SU-DHL-6 (cell line): ENCODE measurements around the gene BCL3.

Source experiments
- H2AFZ ChIP-seq: fragments of 200-600 bp; sonication (generic); 2 replicates; pipeline ENCODE4 v1.6.1; 2014; ENCODE audit warnings: low read depth, mild to moderate bottlenecking, moderate library complexity, mixed read lengths, antibody characterized with exemption, low read length; ENCODE audit not compliant: severe bottlenecking
- H3F3A ChIP-seq: fragments of 200-600 bp; shearing (Covaris generic); 2 replicates; pipeline ENCODE4 v1.6.0; 2016; ENCODE audit warnings: antibody characterized with exemption, mild to moderate bottlenecking; ENCODE audit not compliant: insufficient read depth
- H3K27ac ChIP-seq: fragments of 200-600 bp; sonication (generic); 2 replicates; pipeline ENCODE4 v1.5.1; 2016; ENCODE audit warnings: low read depth, mild to moderate bottlenecking, low read length, moderate library complexity, mixed read lengths
- H3K27me3 ChIP-seq: fragments of 200-600 bp; sonication (generic), shearing (Covaris generic); 2 replicates; pipeline ENCODE4 v1.6.0; 2014; ENCODE audit warnings: mild to moderate bottlenecking, low read length
- H3K36me3 ChIP-seq: fragments of 200-600 bp; sonication (generic); 2 replicates; pipeline ENCODE4 v1.6.1; 2014; ENCODE audit warnings: mild to moderate bottlenecking, low read length, mixed read lengths
- H3K4me2 ChIP-seq: fragments of 300-600, 200-600 bp; shearing (Covaris generic), sonication (generic); 2 replicates; pipeline ENCODE4 v1.6.0; 2014; ENCODE audit warnings: low read length, low read depth, mild to moderate bottlenecking; ENCODE audit not compliant: poor library complexity, severe bottlenecking
- H3K4me3 ChIP-seq: fragments of 200-600 bp; sonication (generic); 2 replicates; pipeline ENCODE4 v1.5.1; 2014; ENCODE audit warnings: antibody characterized with exemption, low read length, mild to moderate bottlenecking, mixed read lengths; ENCODE audit not compliant: insufficient read depth, poor library complexity, severe bottlenecking
- H3K79me2 ChIP-seq: fragments of 200-600 bp; sonication (generic); 2 replicates; pipeline ENCODE4 v1.6.1; 2014; ENCODE audit warnings: mild to moderate bottlenecking, low read length, moderate library complexity; ENCODE audit not compliant: insufficient read depth
- H3K9ac ChIP-seq: fragments of 200-600 bp; sonication (generic); 2 replicates; pipeline ENCODE4 v1.7.0; 2014; ENCODE audit warnings: mild to moderate bottlenecking, low read length
- H3K9me2 ChIP-seq: fragments of 200-600 bp; sonication (generic); replicated peaks from 2 replicates; pipeline ENCODE4 v1.6.1; 2014; ENCODE audit warnings: low read length; ENCODE audit not compliant: insufficient read depth
- H3K9me3 ChIP-seq: fragments of 200-600 bp; sonication (generic); 2 replicates; pipeline ENCODE4 v1.6.1; 2014; ENCODE audit warnings: low read length, mixed read lengths; ENCODE audit not compliant: insufficient read depth
- H4K20me1 ChIP-seq: fragments of 200-600 bp; sonication (generic); 2 replicates; pipeline ENCODE4 v1.6.1; 2014; ENCODE audit warnings: low read depth, mild to moderate bottlenecking, antibody characterized with exemption, low read length, moderate library complexity, mixed read lengths
- EZH2phosphoT487 ChIP-seq: fragments of 200-600 bp; sonication (generic), shearing (Covaris generic); conservative IDR thresholded peaks from 2 replicates; pipeline ENCODE4 v1.6.1; 2018; ENCODE audit warnings: mild to moderate bottlenecking, antibody characterized with exemption, low read length, moderate library complexity, mixed read lengths
- TF ChIP-seq, protein P1 (sequence below): fragments of 200-600 bp; sonication (generic); IDR thresholded peaks from one replicate; pipeline ENCODE4 v1.5.1; 2017; ENCODE audit warnings: antibody characterized with exemption, mild to moderate bottlenecking, low read length, moderate library complexity; ENCODE audit not compliant: insufficient read depth, poor library complexity, severe bottlenecking

The BCL3 gene

DNA sequence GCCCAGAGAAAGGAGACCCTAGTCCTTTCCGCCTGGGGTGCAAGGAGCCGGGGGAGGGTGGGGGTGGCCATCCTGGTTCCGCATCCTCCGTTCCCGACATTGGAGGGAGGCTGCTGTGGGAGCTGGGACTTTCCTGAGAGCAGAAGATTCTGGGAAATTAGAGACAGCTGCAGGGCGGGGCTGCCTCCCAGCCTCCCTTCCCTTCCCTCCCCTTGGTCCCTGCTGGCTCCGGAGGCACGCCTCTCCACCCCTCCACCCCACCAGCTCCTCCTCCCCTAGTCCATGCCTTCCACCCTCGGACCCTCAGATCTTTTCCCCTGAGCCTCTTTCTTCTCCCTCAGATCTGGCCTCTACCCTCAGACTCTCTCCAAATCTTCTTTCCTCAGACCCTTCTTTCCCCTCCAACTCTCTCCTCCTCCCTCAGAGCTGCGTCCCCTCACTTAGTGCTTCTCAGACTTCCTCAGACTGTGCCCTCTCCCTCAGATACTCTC, 3.1 kb upstream of the BCL3 start:
- Histone ChIP-seq H3K9me2 (no peaks in the 10 kb centered on the region), H3K9ac (no peak overlapping the region), H3K27me3 (no peaks in the 10 kb centered on the region)

DNA sequence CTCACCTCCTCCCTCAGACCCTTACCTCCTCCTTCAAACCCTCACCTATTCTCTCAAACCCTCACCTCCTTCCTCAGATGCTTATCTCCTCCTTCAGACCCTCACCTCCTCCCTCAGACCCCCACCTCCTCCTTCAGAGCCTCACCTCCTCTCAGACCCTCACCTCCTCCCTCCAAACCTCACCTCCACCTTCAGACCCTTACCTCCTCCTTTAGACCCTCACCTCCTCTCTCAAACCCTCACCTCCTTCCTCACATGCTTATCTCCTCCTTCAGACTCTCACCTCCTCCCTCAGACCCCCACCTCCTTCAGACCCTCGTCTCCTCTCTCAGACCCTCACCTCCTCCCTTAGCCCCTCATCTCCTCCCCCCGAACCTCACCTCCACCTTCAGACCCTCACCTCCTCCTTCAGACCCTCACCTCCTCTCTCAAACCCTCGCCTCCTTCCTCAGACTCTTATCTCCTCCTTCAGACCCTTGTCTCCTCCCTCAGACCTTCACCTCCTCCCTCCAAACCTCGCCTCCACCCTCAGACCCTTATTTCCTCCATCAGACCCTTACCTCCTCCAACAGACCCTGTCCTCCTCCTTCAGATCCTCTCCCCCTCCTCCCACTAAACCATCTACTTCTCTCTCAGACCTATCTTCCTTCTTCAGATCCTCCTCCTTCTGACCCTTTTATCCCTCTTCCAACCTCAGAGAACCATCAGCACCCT, 2.5 kb upstream of the BCL3 start:
- TF ChIP-seq, protein P1, sequence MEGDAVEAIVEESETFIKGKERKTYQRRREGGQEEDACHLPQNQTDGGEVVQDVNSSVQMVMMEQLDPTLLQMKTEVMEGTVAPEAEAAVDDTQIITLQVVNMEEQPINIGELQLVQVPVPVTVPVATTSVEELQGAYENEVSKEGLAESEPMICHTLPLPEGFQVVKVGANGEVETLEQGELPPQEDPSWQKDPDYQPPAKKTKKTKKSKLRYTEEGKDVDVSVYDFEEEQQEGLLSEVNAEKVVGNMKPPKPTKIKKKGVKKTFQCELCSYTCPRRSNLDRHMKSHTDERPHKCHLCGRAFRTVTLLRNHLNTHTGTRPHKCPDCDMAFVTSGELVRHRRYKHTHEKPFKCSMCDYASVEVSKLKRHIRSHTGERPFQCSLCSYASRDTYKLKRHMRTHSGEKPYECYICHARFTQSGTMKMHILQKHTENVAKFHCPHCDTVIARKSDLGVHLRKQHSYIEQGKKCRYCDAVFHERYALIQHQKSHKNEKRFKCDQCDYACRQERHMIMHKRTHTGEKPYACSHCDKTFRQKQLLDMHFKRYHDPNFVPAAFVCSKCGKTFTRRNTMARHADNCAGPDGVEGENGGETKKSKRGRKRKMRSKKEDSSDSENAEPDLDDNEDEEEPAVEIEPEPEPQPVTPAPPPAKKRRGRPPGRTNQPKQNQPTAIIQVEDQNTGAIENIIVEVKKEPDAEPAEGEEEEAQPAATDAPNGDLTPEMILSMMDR, result no peak
- TF ChIP-seq EZH2phosphoT487, result no peak
- no peaks in the 10 kb centered on the region for H3K36me3 ChIP-seq
- H3K9me3 ChIP-seq, result no peaks in the 10 kb centered on the region
- H4K20me1 ChIP-seq, result no peaks in the 10 kb centered on the region
- H3K79me2 ChIP-seq, result peaks cover 23% of the 10 kb centered on the region
- no peak overlapping the region for H3K4me3 ChIP-seq
- no peaks in the 10 kb centered on the region for H3K27me3 ChIP-seq
- no peak overlapping the region for H3K4me2 ChIP-seq
- no peaks in the 10 kb centered on the region for H3K9me2 ChIP-seq
- H3K9ac ChIP-seq, result no peak overlapping the region
- H3F3A ChIP-seq, result peaks cover 21% of the 10 kb centered on the region
- no peak overlapping the region for H2AFZ ChIP-seq
- no peak overlapping the region for H3K27ac ChIP-seq

More for the DNA sequence above, 3.1 kb upstream of the BCL3 start:
- Histone ChIP-seq H3K36me3 (no peaks in the 10 kb centered on the region), H3K4me3 (no peak overlapping the region), H3K9me3 (no peaks in the 10 kb centered on the region), H3F3A (peaks cover 14% of the 10 kb centered on the region), H3K27ac (no peak overlapping the region), H2AFZ (no peak overlapping the region), H4K20me1 (no peaks in the 10 kb centered on the region), H3K4me2 (no peak overlapping the region), H3K79me2 (peaks cover 16% of the 10 kb centered on the region)
- TF ChIP-seq EZH2phosphoT487, result no peak
- TF ChIP-seq, protein P1, result no peak

DNA sequence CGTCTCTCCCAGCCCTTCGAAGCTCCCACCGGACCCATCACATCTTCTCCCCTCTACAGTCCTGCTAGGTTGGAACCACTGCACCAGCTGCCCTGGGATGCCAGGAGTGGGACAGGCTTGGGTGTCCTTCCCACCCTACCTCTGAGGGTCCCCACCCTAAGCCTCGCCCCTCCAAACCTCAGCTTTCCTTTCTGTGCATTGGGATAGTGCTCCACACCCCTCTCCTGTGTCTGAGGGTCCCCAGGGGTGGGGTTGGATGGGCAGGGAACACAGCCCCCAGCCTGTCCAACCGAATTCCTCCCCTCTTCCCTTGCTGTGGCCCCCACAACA, 1.9 kb upstream of the BCL3 start:
- Histone ChIP-seq H3K36me3 (no peaks in the 10 kb centered on the region), H3K9ac (no peak overlapping the region), H3K9me3 (no peaks in the 10 kb centered on the region), H3K9me2 (no peaks in the 10 kb centered on the region), H2AFZ (no peak overlapping the region), H3K27ac (no peak overlapping the region), H3K79me2 (peaks cover 26% of the 10 kb centered on the region), H3K4me3 (no peak overlapping the region), H3F3A (peaks cover 26% of the 10 kb centered on the region), H4K20me1 (no peaks in the 10 kb centered on the region), H3K27me3 (no peaks in the 10 kb centered on the region), H3K4me2 (no peak overlapping the region)
- TF ChIP-seq, protein P1, result no peak
- no peak for TF ChIP-seq EZH2phosphoT487
